H1 (cell line): ENCODE results near the gene TNFAIP2. TPM values are rescaled to one million over a fixed set of nuclear protein-coding genes. Genes with fewer than 3 reads are reported as not detected.

Experiments used
- CTCF ChIA-PET: fragments of 300-600 bp; sonication (Branson Sonifier 250); formaldehyde crosslinking; loops from one replicate; lab custom pipeline; 2021; ENCODE audit not compliant: partially characterized antibody; lab: Charles Lee
- POLR2A ChIA-PET: fragments of 300-600 bp; sonication (Branson Sonifier 250); formaldehyde crosslinking; loops from one replicate; lab custom pipeline; 2021; ENCODE audit warnings: inconsistent platforms; ENCODE audit not compliant: partially characterized antibody; lab: Charles Lee
- DNase-seq, 2 experiments: peaks; one replicate each; pipeline versions ENCODE4 v3.0.0 to v3.0.0-alpha.2; 2010 to 2022; ENCODE audit warnings: low spot score in 2 of 2, low read depth in 1 of 2, mixed read lengths in 1 of 2
- FAIRE-seq: peaks from 2 replicates; lab custom pipeline; 2011; peaks lifted over from hg19 to GRCh38; lab: Jason Lieb, UNC
- H2AFZ ChIP-seq: 2 replicates; pipeline ENCODE4 v1.8.1; 2012; ENCODE audit warnings: low read length, inconsistent platforms
- H2AK5ac ChIP-seq: 2 replicates; pipeline ENCODE4 v1.6.1; 2013; ENCODE audit warnings: low read depth, low read length
- H2BK120ac ChIP-seq: replicated peaks from 2 replicates; pipeline ENCODE3; 2013; ENCODE audit warnings: low read depth, low read length, inconsistent platforms
- H2BK12ac ChIP-seq: 2 replicates; pipeline ENCODE4 v1.6.1; 2013; ENCODE audit warnings: low read depth, low read length
- H2BK15ac ChIP-seq: 2 replicates; pipeline ENCODE4 v1.6.1; 2013; ENCODE audit warnings: low read length
- H2BK20ac ChIP-seq: 2 replicates; pipeline ENCODE4 v1.6.1; 2013; ENCODE audit warnings: low read length
- H2BK5ac ChIP-seq: 2 replicates; pipeline ENCODE4 v1.6.1; 2013; ENCODE audit warnings: low read depth, low read length
- H3K14ac ChIP-seq: 2 replicates; pipeline ENCODE4 v1.6.1; 2013; ENCODE audit warnings: inconsistent platforms; ENCODE audit not compliant: insufficient read length
- H3K18ac ChIP-seq: 2 replicates; pipeline ENCODE4 v1.6.1; 2013; ENCODE audit warnings: low read length; ENCODE audit errors: extremely low read depth
- H3K23ac ChIP-seq: 2 replicates; pipeline ENCODE4 v1.6.1; 2013; ENCODE audit warnings: inconsistent platforms; ENCODE audit not compliant: insufficient read length
- H3K23me2 ChIP-seq: 2 replicates; pipeline ENCODE4 v1.6.1; 2013; ENCODE audit warnings: low read depth, low read length
- H3K27ac ChIP-seq: 2 replicates; pipeline ENCODE4 v1.6.1; 2011; ENCODE audit warnings: low read depth, low read length, inconsistent platforms
- H3K27me3 ChIP-seq, 4 experiments: replicated peaks in 1 of 4; 1 replicate in 1 of 4; 2 replicates in 3 of 4; pipeline versions ENCODE4 v1.6.1 to v1.8.1; 2011 to 2013; ENCODE audit warnings: low read length in 3 of 4, mild to moderate bottlenecking in 3 of 4, inconsistent platforms in 2 of 4, mixed read lengths in 2 of 4, moderate library complexity in 1 of 4; ENCODE audit not compliant: control insufficient read depth in 3 of 4, insufficient read depth in 3 of 4; ENCODE audit errors: extremely low read depth in 1 of 4
- H3K36me3 ChIP-seq, 4 experiments: 2 replicates each; pipeline versions ENCODE4 v1.6.1 to v1.8.1; 2011 to 2013; ENCODE audit warnings: mild to moderate bottlenecking in 4 of 4, low read length in 3 of 4, moderate library complexity in 2 of 4, control low read depth in 1 of 4, inconsistent platforms in 1 of 4; ENCODE audit not compliant: insufficient read depth in 4 of 4, control insufficient read depth in 2 of 4
- H3K4ac ChIP-seq: replicated peaks from 2 replicates; pipeline ENCODE3; 2013; ENCODE audit warnings: low read length, low read depth, mixed read lengths, inconsistent platforms; ENCODE audit not compliant: insufficient read length
- H3K4me1 ChIP-seq, 4 experiments: replicated peaks in 1 of 4; 1 replicate in 1 of 4; 2 replicates in 3 of 4; pipeline versions ENCODE4 v1.6.1 to v1.8.1; 2011 to 2013; ENCODE audit warnings: low read length in 3 of 4, inconsistent platforms in 2 of 4, mixed read lengths in 1 of 4; ENCODE audit not compliant: insufficient read depth in 4 of 4, control insufficient read depth in 3 of 4
- H3K4me2 ChIP-seq, 2 experiments: 2 replicates each; pipeline versions ENCODE4 v1.6.1 to v1.8.1; 2011 to 2013; ENCODE audit warnings: low read depth in 2 of 2, low read length in 2 of 2, control low read depth in 1 of 2, inconsistent platforms in 1 of 2, mild to moderate bottlenecking in 1 of 2; ENCODE audit not compliant: insufficient read depth in 1 of 2
- H3K4me3 ChIP-seq, 4 experiments: fragments of 200-600, 300-600 bp in 1 of 4; sonication (generic), shearing (Covaris generic), sonication (Bioruptor Twin) in 1 of 4; 2 replicates each; pipeline versions ENCODE4 v1.5.1 to v1.8.1; 2011 to 2016; ENCODE audit warnings: low read length in 4 of 4, low read depth in 3 of 4, control low read depth in 2 of 4, inconsistent platforms in 2 of 4, mild to moderate bottlenecking in 2 of 4, mixed read lengths in 1 of 4, moderate library complexity in 1 of 4; ENCODE audit not compliant: insufficient read depth in 2 of 4; ENCODE audit errors: extremely low read depth in 1 of 4
- H3K56ac ChIP-seq: replicated peaks from 2 replicates; pipeline ENCODE3; 2013; ENCODE audit warnings: low read depth, mild to moderate bottlenecking, mixed read lengths, low read length, inconsistent platforms; ENCODE audit not compliant: insufficient read length
- H3K79me1 ChIP-seq: 2 replicates; pipeline ENCODE4 v1.6.1; 2013; ENCODE audit warnings: low read depth, low read length, control low read depth
- H3K79me2 ChIP-seq, 2 experiments: 2 replicates each; pipeline versions ENCODE4 v1.6.1 to v1.8.1; 2012 to 2013; ENCODE audit warnings: low read length in 2 of 2, mild to moderate bottlenecking in 2 of 2, inconsistent platforms in 1 of 2; ENCODE audit not compliant: insufficient read depth in 2 of 2, control insufficient read depth in 1 of 2
- H3K9ac ChIP-seq, 4 experiments: replicated peaks in 1 of 4; 1 replicate in 1 of 4; 2 replicates in 3 of 4; pipeline versions ENCODE4 v1.6.1 to v1.8.1; 2011 to 2013; ENCODE audit warnings: low read depth in 3 of 4, low read length in 3 of 4, control low read depth in 2 of 4, mild to moderate bottlenecking in 2 of 4, moderate library complexity in 2 of 4, inconsistent platforms in 1 of 4; ENCODE audit errors: extremely low read depth in 1 of 4
- H3K9me3 ChIP-seq, 2 experiments: 2 replicates each; pipeline versions ENCODE4 v1.6.1 to v1.8.1; 2012 to 2013; ENCODE audit warnings: mild to moderate bottlenecking in 2 of 2, moderate library complexity in 2 of 2, control low read depth in 1 of 2, inconsistent platforms in 1 of 2, low read depth in 1 of 2, low read length in 1 of 2, mixed read lengths in 1 of 2; ENCODE audit not compliant: insufficient read depth in 2 of 2
- H4K20me1 ChIP-seq, 2 experiments: replicated peaks in 1 of 2; 2 replicates each; pipeline versions ENCODE3 to v1.8.1; 2011 to 2013; ENCODE audit warnings: inconsistent platforms in 2 of 2, low read length in 2 of 2, mild to moderate bottlenecking in 1 of 2; ENCODE audit not compliant: insufficient read depth in 2 of 2, control insufficient read depth in 1 of 2
- H4K5ac ChIP-seq: 2 replicates; pipeline ENCODE4 v1.6.1; 2013; ENCODE audit warnings: low read length, low read depth, mixed read lengths, inconsistent platforms; ENCODE audit not compliant: insufficient read length
- H4K8ac ChIP-seq: 2 replicates; pipeline ENCODE4 v1.8.0; 2013; ENCODE audit warnings: mild to moderate bottlenecking, moderate library complexity, low read length, inconsistent platforms; ENCODE audit not compliant: insufficient read depth; ENCODE audit errors: extremely low read depth
- H4K91ac ChIP-seq: replicated peaks from 2 replicates; pipeline ENCODE3; 2013; ENCODE audit warnings: low read length, mixed read lengths, inconsistent platforms; ENCODE audit not compliant: insufficient read length
- CBX8 ChIP-seq: fragments of 300-800, 300-1000 bp; sonication (generic); IDR thresholded peaks from 2 replicates; pipeline ENCODE4 v1.7.1; 2016; ENCODE audit warnings: low read depth, low read length, borderline replicate concordance
- JUND ChIP-seq: IDR thresholded peaks from 2 replicates; pipeline ENCODE4 v1.6.1; 2011; ENCODE audit warnings: mild to moderate bottlenecking, improper control_type of control experiment, low read length
- KDM5A ChIP-seq: fragments of 200-600 bp; IDR thresholded peaks from 2 replicates; pipeline ENCODE4 v1.7.1; 2012; ENCODE audit warnings: mild to moderate bottlenecking, low read length, inconsistent platforms, mixed read lengths
- PHF8 ChIP-seq: fragments of 200-600 bp; sonication (generic); conservative IDR thresholded peaks from 2 replicates; pipeline ENCODE4 v1.7.1; 2012; ENCODE audit warnings: low read depth, mild to moderate bottlenecking, inconsistent platforms, low read length, moderate library complexity
- SP2 ChIP-seq: IDR thresholded peaks from 2 replicates; pipeline ENCODE4 v1.6.1; 2012; ENCODE audit warnings: mild to moderate bottlenecking, low read length, inconsistent platforms
- TEAD4 ChIP-seq: IDR thresholded peaks from 2 replicates; pipeline ENCODE4 v1.6.1; 2012; ENCODE audit warnings: low read depth, low read length, inconsistent platforms, mixed read lengths
- WGBS, 2 experiments: shearing (Covaris generic) in 1 of 2; methylation state at CpG; one replicate each; pipeline versions ENCODE4 v1.1.6 to v1.1.7; 2013 to 2015; ENCODE audit warnings: low lambda C conversion rate in 2 of 2, mixed read lengths in 2 of 2, inconsistent platforms in 1 of 2, low coverage in 1 of 2, missing lambda C conversion rate in 1 of 2; ENCODE audit not compliant: insufficient replicate concordance in 2 of 2, insufficient coverage in 1 of 2, insufficient read length in 1 of 2; ENCODE audit errors: extremely low coverage in 1 of 2, missing lambda C conversion rate in 1 of 2; 5-methylcytosine and 5-hydroxymethylcytosine counted together
- polyA plus RNA-seq, 7 experiments: library from polyadenylated mRNA; depleted of rRNA in 3 of 7; stranded (reverse) in 5 of 7; unstranded in 2 of 7; fragments of >200 nt in 5 of 7; fragments of 200-250 nt in 2 of 7; gene quantifications; 1 replicate in 5 of 7; 2 replicates in 1 of 7; 4 replicates in 1 of 7; pipeline versions ENCODE4 v1.2.1 to v1.2.3, GENCODE V29; 2011 to 2013; ENCODE audit warnings: missing spikeins in 2 of 7, mixed read lengths in 2 of 7
- total RNA-seq: library from RNA; stranded (reverse); fragmentation: NEBNext Ultra II Directional; extraction: Animal tissue kit (Norgen Biotek cat#: 25700); gene quantifications from 2 replicates; pipeline ENCODE4 v1.2.1, GENCODE V29; 2021
- TF ChIP-seq, protein P1 (sequence below): IDR thresholded peaks from 2 replicates; pipeline ENCODE4 v1.6.1; 2012; ENCODE audit warnings: low read length, inconsistent platforms

TNFAIP2 gene
- total and polyA plus RNA-seq, 2 of the 8 experiments (the other 6 are each of a cell fraction or from before 2014, with no cell fraction given): 28.3 to 34.5 TPM

DNA sequence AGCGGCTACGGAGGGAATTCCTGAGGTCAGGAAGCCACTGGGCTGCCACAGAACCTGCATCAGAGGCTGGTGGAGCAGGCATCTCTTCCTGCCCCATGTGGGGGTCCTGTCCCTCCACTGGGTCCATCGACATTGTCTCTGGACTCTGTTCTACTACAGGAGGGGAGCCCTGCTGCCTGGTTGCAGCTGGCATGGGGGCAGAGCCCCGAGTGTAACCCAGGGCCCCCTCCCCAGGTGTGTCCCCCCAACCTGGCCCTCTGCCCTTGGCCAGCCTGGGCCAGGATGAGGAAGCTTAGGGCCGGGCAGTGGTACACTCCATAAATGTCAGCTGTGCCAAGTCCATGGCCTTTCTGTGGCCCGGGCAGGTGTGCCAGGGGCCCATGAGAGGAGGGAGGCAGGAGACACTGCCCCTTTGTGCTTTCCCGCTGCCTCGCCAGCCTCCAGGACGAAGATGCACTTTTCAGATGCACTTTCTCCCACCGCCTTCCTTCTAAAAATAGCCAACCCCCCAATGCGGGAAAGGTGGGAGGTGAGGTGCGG, 32.7 kb upstream of the TNFAIP2 start:
- POLR2A ChIA-PET: no interaction called here

More for the DNA sequence above, 32.7 kb upstream of the TNFAIP2 start:
- Histone ChIP-seq H4K8ac (no peak overlapping the region), H2BK20ac (no peak overlapping the region), H2BK15ac (no peak overlapping the region), H3K4me1 (peaks cover 2 to 13% (median 4%) of the 10 kb centered on the region in 4 experiments; a peak in 6 of 7 replicates), H4K20me1 (peaks cover 0 to 1% of the 10 kb centered on the region in 2 experiments), H3K4ac (peak overlapping the region; percentile 33), H3K23me2 (peaks cover 4% of the 10 kb centered on the region; the same call in 1 of the 2 replicates), H3K4me3 (peak overlapping the region in 1 of 4 experiments; percentile 59; a peak in 2 of 8 replicates), H4K91ac (no peak overlapping the region), H2BK5ac (no peak overlapping the region), H2BK12ac (0 out of 2 replicates have a peak overlapping the region, but pooled peaks have one; percentile 39), H2BK120ac (no peak overlapping the region), H2AFZ (no peak overlapping the region), H3K18ac (peak overlapping the region; percentile 60; the same call in 1 of the 2 replicates), H3K79me2 (no peaks in the 10 kb centered on the region), H3K56ac (no peak overlapping the region), H4K5ac (no peak overlapping the region), H3K27ac (no peak overlapping the region), H3K23ac (no peak overlapping the region), H2AK5ac (no peak overlapping the region), H3K9me3 (no peaks in the 10 kb centered on the region), H3K27me3 (peaks cover 0 to 12% (median 6%) of the 10 kb centered on the region in 4 experiments; a peak in 4 of 7 replicates), H3K36me3 (no peaks in the 10 kb centered on the region), H3K79me1 (no peaks in the 10 kb centered on the region), H3K14ac (no peak overlapping the region), H3K9ac (no peak overlapping the region), H3K4me2 (peak overlapping the region; percentile 69 to 82)
- TF ChIP-seq TEAD4 (no peak), SP2 (no peak), KDM5A (no peak), PHF8 (no peak), CBX8 (no peak), JUND (no peak)
- TF ChIP-seq, protein P1, sequence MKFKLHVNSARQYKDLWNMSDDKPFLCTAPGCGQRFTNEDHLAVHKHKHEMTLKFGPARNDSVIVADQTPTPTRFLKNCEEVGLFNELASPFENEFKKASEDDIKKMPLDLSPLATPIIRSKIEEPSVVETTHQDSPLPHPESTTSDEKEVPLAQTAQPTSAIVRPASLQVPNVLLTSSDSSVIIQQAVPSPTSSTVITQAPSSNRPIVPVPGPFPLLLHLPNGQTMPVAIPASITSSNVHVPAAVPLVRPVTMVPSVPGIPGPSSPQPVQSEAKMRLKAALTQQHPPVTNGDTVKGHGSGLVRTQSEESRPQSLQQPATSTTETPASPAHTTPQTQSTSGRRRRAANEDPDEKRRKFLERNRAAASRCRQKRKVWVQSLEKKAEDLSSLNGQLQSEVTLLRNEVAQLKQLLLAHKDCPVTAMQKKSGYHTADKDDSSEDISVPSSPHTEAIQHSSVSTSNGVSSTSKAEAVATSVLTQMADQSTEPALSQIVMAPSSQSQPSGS: no peak
- CTCF ChIA-PET: interaction anchor here (0.6 to 5.2 kb wide), 11 partner anchors 10 to 1044 kb away, joined by 3 to 43 read pairs (median 5); no protein-coding TSS in a partner anchor
- no peak for FAIRE-seq
- 69% methylated on average over 11 of the region's 12 CpGs; no CpG with 5 or more reads in 1 of the 2 experiments for WGBS, 2 experiments
- no peak for DNase-seq
